Diencephalon (tissue), 1 donor: ENCODE data around the gene TLCD1. TPM values are rescaled to one million over a fixed set of nuclear protein-coding genes. Genes with fewer than 3 reads are reported as not detected.

ENCODE experiments used
- small RNA-seq: library from RNA; depleted of rRNA; stranded (forward); fragments of <200 nt; gene quantifications from one replicate; pipeline ENCODE3, GENCODE V24; 2014
- total RNA-seq: library from RNA; depleted of rRNA; stranded (reverse); fragments of >200 nt; gene quantifications from one replicate; pipeline ENCODE4 v1.2.3, GENCODE V29; 2014

TLCD1 gene, protein sequence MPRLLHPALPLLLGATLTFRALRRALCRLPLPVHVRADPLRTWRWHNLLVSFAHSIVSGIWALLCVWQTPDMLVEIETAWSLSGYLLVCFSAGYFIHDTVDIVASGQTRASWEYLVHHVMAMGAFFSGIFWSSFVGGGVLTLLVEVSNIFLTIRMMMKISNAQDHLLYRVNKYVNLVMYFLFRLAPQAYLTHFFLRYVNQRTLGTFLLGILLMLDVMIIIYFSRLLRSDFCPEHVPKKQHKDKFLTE
- 1.6 TPM for total RNA-seq

DNA sequence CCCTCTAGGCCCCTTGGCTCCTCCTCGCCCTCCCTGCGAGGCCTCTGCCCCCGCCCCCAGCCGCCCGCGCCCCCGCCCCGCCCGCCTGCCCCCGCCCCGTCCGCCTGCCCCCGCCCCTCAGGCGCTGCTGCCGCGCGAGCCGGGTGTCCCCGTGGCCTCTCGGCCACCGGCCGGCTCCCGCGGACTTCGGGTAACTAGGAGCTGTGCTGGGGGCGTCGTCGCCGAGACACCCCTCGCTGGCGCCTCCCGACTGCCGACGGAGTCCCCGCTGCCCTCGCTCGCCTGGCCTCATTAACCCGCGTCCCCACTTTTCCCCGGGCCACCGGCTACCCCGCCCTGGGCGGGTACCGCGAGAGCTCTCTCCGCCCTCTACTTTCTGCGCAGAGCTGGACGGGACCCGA is at the start of gene TLCD1:
TLCD1 (minus strand) TSS at position 8 of the 401 bp plus-strand sequence. CDS start 136 bp downstream, outside the sequence.

DNA sequence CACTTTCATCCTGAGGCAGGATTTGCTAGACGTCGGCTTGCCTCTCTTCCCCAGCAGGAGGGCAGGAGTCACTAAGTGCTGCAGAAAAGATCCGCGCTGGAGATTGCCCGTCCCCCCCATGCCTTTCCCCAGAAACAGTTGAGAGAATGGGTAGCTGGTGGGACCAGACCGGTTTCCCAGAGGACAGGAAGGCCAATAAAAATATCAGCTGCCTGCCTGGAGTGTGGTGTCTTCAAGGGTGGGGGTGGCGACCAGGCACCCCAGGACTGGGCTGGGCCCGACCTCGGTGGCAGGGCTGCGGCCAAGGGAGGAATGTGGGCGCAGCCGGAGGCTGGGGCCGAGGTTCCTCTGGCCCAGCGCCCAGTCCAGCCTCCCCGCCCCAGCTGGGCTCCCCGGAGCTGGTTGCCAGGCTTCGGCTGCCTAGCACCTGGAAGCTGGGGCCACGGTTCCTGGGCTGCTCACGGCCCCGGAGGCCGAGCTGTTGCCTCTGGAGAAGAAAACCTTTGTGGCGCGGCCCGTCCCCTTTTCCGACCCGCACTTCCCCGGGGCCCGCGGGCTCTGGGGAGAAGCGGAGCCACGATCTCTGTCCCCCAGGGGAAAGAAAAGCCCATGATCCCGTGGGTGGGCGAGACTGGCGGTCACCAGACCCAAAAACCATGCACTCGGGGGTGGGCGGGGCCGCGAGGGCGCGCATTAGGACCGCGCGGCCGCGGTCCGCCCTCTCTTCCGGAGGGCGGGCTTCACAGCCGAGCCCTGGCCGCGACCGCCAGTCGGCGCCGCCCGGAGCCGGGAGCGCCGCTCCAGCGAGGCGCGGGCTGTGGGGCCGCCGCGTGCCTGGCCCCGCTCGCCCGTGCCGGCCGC is 17.4 kb upstream of the TLCD1 start, which contains the start of gene TRAF4:
TRAF4 (plus strand) TSS at position 769 of the 861 bp plus-strand sequence. CDS start 102 bp downstream, outside the sequence.

GRCh38 chr17:28728364-28729200 is 2.5 kb upstream of the TLCD1 start, which contains the start of gene NEK8:
TSS of gene NEK8 (plus strand) at chr17:28728788. CDS start at chr17:28728814, 26 bp downstream.

DNA sequence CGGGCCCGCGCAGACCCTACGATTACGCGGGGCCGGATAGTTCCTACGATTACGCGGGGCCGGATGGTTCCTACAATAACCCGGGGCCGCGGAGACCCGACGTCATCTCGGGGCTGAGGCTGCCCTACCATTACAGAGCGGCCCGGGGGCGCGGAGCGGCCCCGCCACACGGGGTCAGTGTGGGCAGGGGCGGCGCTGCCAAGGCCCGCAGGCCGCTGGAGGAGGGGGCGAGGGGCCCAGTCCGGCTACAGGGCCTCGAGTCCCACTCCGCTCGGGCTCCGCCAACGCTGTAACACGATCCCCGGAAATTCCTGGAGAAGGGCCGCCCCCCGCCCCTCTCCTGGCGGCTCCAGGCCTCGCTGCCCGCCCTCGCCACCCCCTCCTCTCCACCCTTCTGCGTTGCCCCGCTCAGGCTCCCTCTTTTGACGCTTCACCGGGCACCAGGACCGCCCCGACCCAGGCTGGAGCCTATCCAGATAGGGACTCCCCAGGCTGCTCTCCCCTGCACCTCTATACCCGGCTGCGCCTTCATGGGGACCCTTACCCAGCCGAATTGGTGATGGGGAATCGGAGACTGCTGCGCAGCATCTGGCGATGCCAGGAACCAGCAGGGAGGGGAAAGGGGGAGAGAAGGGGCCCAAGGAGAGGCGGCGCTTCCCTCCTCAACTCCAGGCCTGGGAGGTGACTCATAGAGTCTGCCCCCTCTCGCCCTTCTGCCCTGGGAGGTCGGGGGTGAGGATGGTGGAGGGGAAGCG is 8.3 kb downstream of the TLCD1 start, which contains the start of gene RAB34:
RAB34 (minus strand) TSS at position 291 of the 755 bp plus-strand sequence. CDS start 602 bp downstream, outside the sequence.

DNA sequence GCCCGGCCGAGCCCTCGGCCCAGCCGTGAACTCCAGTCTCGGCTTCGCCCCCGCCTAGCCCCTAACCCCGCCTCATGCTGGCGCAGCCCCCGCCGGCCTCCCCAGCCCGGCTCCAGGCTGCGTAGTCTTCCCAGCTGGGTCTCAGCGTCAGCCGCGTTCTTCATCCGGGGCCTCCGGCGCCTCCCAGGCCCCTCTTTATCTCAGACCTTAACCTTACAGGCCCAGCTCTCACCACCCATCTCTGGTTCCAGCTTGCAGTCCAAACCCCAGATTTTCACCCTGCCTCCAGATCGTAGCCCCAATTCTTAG is 14.4 kb downstream of the TLCD1 start, which contains the start of gene PROCA1:
PROCA1 (minus strand) TSS at position 166 of the 309 bp plus-strand sequence. CDS start 228 bp downstream, outside the sequence.

Small RNA genes within 50 kb of the gene (small RNA-seq; reads per million reads assigned to genes)
- gene SNORD42A: not detected
- gene SNORD42B: not detected
- not detected for gene SNORD4A
- gene SNORD4B: not detected

Other genes with a start within 250 kb of the TLCD1 start
- gene FOXN1, start 219.9 kb downstream of the TLCD1 start, total RNA-seq: not detected
- gene UNC119, start 173.6 kb downstream of the TLCD1 start, total RNA-seq: 35.8 TPM
- 30.2 TPM for gene PIGS, start 154.7 kb downstream of the TLCD1 start, total RNA-seq
- gene ALDOC, start 149.3 kb downstream of the TLCD1 start, total RNA-seq: 249 TPM
- gene SPAG5, start 127.2 kb downstream of the TLCD1 start, total RNA-seq: 9.7 TPM
- 15.9 TPM for gene RSKR, start 112.0 kb downstream of the TLCD1 start, total RNA-seq
- gene BLTP2, start 81.1 kb downstream of the TLCD1 start, total RNA-seq: 110 TPM
- 36.9 TPM for gene SDF2, start 64.3 kb downstream of the TLCD1 start, total RNA-seq
- 42.2 TPM for gene SUPT6H, start 64.0 kb downstream of the TLCD1 start, total RNA-seq
- 5.5 TPM for gene PROCA1, start 14.3 kb downstream of the TLCD1 start, total RNA-seq
- 21.2 TPM for gene RAB34, start 8.4 kb downstream of the TLCD1 start, total RNA-seq
- 340 TPM for gene RPL23A, start 6.2 kb downstream of the TLCD1 start, total RNA-seq
- gene NEK8, start 2.6 kb upstream of the TLCD1 start, total RNA-seq: 0.92 TPM
- 39.7 TPM for gene TRAF4, start 17.8 kb upstream of the TLCD1 start, total RNA-seq
- 7.8 TPM for gene FAM222B, start 116.6 kb upstream of the TLCD1 start, total RNA-seq
- 26.8 TPM for gene ERAL1, start 128.8 kb upstream of the TLCD1 start, total RNA-seq
- gene FLOT2, start 171.5 kb upstream of the TLCD1 start, total RNA-seq: 36.7 TPM
- gene DHRS13, start 176.8 kb upstream of the TLCD1 start, total RNA-seq: 40.4 TPM
- gene PHF12, start 225.3 kb upstream of the TLCD1 start, total RNA-seq: 33.2 TPM